IPS-18a (cell line): ENCODE results near the gene ZFP3.
"Not testable (repeated sequence)": the region's sequence is repeated elsewhere in the genome, so short reads cannot be mapped to it uniquely, and the experiment has no call there.

Experiments
- H3K27ac ChIP-seq: one replicate; pipeline ENCODE4 v1.5.1; 2013; ENCODE audit warnings: low read length
- H3K27me3 ChIP-seq: one replicate; pipeline ENCODE4 v1.6.1; 2013; ENCODE audit warnings: mild to moderate bottlenecking, low read length; ENCODE audit not compliant: control insufficient read depth, insufficient read depth
- H3K36me3 ChIP-seq: one replicate; pipeline ENCODE4 v1.6.1; 2013; ENCODE audit warnings: low read depth, low read length; ENCODE audit not compliant: control insufficient read depth
- H3K4me1 ChIP-seq: one replicate; pipeline ENCODE4 v1.6.1; 2013; ENCODE audit warnings: low read depth, low read length; ENCODE audit not compliant: control insufficient read depth
- H3K4me3 ChIP-seq: one replicate; pipeline ENCODE4 v1.5.1; 2013; ENCODE audit warnings: low read length
- H3K9ac ChIP-seq: one replicate; pipeline ENCODE4 v1.6.1; 2013; ENCODE audit warnings: mild to moderate bottlenecking, low read length, moderate library complexity
- H3K9me3 ChIP-seq: one replicate; pipeline ENCODE4 v1.6.1; 2013; ENCODE audit warnings: low read depth, low read length; ENCODE audit not compliant: control insufficient read depth

The ZFP3 gene

DNA sequence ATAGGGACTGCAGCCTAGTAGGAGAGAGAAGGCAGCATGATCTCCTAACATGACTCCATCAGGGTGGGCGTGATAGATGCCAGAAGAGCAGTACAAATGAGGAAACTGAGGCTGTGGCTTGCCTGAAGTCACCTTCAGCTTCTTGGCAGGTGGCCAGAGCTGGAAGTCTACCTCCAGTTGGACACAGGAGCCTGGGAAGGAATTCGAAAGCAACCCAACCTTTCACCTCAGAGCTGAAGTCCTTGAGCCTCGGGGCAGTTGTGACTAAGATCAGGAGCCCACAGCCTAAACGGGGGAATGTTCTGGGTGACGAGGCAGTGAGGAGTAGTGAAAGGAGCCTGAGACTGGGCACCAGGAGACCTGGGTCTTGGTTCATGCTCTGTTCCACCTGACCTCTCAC, 33.6 kb upstream of the ZFP3 start:
- Histone ChIP-seq H3K4me3 (no peak overlapping the region), H3K36me3 (no peaks in the 10 kb centered on the region), H3K9me3 (no peaks in the 10 kb centered on the region), H3K9ac (no peak overlapping the region), H3K4me1 (no peaks in the 10 kb centered on the region), H3K27ac (no peak overlapping the region), H3K27me3 (no peaks in the 10 kb centered on the region)

DNA sequence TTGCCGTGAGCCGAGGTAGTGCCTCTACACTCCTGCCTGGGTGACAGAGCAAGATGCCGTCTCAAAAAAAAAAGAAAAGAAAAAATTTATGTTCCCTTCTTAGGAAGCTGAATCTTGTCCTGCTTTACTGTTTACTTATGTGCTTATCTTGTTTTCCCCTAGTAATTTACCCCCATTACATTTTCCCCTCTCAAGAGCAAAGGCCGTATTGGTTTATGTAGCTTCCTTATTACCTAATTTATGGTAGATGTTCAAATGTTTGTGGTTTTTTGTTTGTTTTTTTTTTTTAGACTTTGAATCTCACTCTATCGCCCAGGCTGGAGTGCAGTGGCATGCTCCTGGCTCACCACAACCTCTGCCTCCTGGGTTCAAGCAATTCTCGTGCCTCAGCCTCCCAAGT, 32.8 kb upstream of the ZFP3 start:
- Histone ChIP-seq H3K27ac (no peak overlapping the region), H3K27me3 (no peaks in the 10 kb centered on the region), H3K4me3 (no peak overlapping the region), H3K9me3 (no peaks in the 10 kb centered on the region), H3K4me1 (no peaks in the 10 kb centered on the region), H3K36me3 (no peaks in the 10 kb centered on the region), H3K9ac (no peak overlapping the region)

- Histone ChIP-seq H3K9ac (no peak overlapping the region), H3K4me3 (no peak overlapping the region), H3K9me3 (no peaks in the 10 kb centered on the region), H3K27me3 (no peaks in the 10 kb centered on the region), H3K27ac (no peak overlapping the region), H3K4me1 (no peaks in the 10 kb centered on the region), H3K36me3 (no peaks in the 10 kb centered on the region)
These were observed 30.8 kb upstream of the ZFP3 start for GRCh38 chr17:5047446-5047845.

- Histone ChIP-seq H3K4me1 (no peaks in the 10 kb centered on the region), H3K36me3 (no peaks in the 10 kb centered on the region), H3K4me3 (no peak overlapping the region), H3K27me3 (no peaks in the 10 kb centered on the region), H3K9ac (no peak overlapping the region), H3K27ac (no peak overlapping the region), H3K9me3 (no peaks in the 10 kb centered on the region)
These were observed 28.9 kb upstream of the ZFP3 start for GRCh38 chr17:5049314-5049841.

DNA sequence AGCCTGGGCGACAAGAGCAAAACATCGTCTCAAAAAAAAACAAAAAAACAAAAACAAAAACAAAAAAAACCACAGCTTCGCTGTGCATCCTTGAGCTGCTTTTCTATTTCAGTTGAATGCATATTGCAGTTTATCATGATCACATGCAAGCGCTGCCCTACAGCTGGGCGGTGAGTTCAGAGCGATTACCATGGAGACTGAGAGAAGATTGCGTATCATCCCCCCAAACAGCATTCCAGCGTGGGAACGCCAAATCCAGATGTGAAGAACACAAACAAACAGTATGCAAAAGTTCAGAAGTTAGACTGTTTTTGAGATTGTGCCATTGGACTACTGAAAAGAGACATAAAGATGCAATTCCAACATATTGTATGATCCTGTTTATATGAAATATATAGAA, 28.0 kb upstream of the ZFP3 start:
- Histone ChIP-seq H3K4me1 (no peaks in the 10 kb centered on the region), H3K36me3 (no peaks in the 10 kb centered on the region), H3K9ac (no peak overlapping the region), H3K9me3 (no peaks in the 10 kb centered on the region), H3K27me3 (no peaks in the 10 kb centered on the region), H3K4me3 (no peak overlapping the region), H3K27ac (no peak overlapping the region)

GRCh38 chr17:5055543-5055942, 22.7 kb upstream of the ZFP3 start:
- H3K4me3 ChIP-seq = no peak overlapping the region
- no peak overlapping the region for H3K9ac ChIP-seq
- no peaks in the 10 kb centered on the region for H3K9me3 ChIP-seq
- no peaks in the 10 kb centered on the region for H3K36me3 ChIP-seq
- H3K27ac ChIP-seq = no peak overlapping the region
- no peaks in the 10 kb centered on the region for H3K4me1 ChIP-seq
- no peaks in the 10 kb centered on the region for H3K27me3 ChIP-seq

DNA sequence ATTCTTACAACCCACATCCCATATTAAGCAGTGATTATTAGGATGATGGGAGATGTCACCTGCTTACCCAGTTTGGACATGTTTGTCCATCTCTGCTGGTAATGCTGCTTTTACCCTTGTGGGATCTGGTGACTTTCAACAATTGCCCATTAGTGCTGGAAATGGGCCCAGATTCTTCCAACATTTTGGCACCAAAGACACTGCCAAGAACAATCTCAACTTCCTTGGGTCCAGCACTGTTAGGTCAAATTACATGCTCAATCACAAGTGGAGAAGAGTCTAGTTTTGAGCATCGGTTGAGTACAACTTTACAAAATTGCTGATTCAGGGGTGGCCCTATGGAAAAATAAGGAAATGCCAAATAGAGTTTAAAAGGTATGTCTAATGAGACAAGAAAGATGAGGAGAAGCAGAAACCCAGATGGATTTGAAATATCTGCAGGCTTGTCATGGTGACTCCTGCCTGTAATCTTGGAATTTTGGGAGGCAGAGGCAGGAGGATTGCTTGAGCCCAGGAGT, 13.0 kb upstream of the ZFP3 start:
- no peak overlapping the region for H3K9ac ChIP-seq

DNA sequence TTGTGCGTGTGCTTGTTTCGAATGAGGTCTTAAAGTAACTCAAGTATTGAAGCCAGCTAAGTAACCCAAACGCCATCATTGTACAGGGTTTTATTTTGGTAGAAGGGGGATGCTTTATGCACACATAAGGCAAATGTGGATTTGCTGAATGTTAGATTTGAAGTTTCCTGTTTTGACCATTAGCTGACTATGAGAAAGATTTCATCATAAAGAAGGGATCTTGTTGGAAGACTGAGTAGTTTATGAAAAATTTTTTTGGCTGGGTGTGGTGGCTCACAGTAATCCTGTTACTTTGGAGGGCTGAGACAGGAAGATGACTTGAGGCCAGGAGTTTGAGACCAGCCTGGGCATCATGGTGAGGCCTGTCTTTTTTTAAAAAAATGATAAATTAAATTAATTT, 10.0 kb upstream of the ZFP3 start:
- H3K4me3 ChIP-seq = no peak overlapping the region
- no peaks in the 10 kb centered on the region for H3K4me1 ChIP-seq
- no peaks in the 10 kb centered on the region for H3K27me3 ChIP-seq
- H3K9me3 ChIP-seq = no peaks in the 10 kb centered on the region
- no peak overlapping the region for H3K27ac ChIP-seq
- H3K9ac ChIP-seq = no peak overlapping the region
- H3K36me3 ChIP-seq = no peaks in the 10 kb centered on the region

More for the DNA sequence above, 13.0 kb upstream of the ZFP3 start:
- Histone ChIP-seq H3K27me3 (no peaks in the 10 kb centered on the region), H3K9me3 (no peaks in the 10 kb centered on the region), H3K36me3 (no peaks in the 10 kb centered on the region), H3K27ac (no peak overlapping the region), H3K4me1 (no peaks in the 10 kb centered on the region), H3K4me3 (no peak overlapping the region)

DNA sequence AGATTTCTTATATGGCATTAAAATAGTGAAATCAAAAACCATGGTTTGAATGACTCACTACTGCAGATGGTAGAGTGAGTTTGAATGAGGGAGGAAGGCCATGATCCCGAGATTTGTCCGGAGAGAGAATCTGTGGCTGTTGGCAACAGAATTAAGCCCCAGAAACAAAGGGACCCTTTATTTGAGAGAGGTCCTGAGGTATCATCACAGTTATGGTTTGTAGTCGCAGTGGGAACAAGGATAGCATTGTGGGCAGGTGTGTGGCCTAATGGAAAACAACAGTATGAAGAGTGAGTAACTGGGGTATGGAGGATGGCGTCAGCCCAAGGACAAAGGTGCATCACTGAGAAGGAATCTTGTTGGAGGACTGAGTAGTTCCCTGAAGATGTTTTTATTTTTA, 8.5 kb upstream of the ZFP3 start:
- no peak overlapping the region for H3K27ac ChIP-seq
- H3K9me3 ChIP-seq = no peaks in the 10 kb centered on the region
- no peak overlapping the region for H3K9ac ChIP-seq
- H3K36me3 ChIP-seq = no peaks in the 10 kb centered on the region
- H3K4me1 ChIP-seq = peaks cover 4% of the 10 kb centered on the region
- no peak overlapping the region for H3K4me3 ChIP-seq
- H3K27me3 ChIP-seq = no peaks in the 10 kb centered on the region

- H3K36me3 ChIP-seq, H3K9ac ChIP-seq, H3K4me1 ChIP-seq, H3K27ac ChIP-seq, H3K27me3 ChIP-seq, H3K9me3 ChIP-seq, H3K4me3 ChIP-seq: not testable (repeated sequence)
These were observed 2.8 kb upstream of the ZFP3 start for GRCh38 chr17:5075472-5075871.

- H3K36me3 ChIP-seq, H3K4me1 ChIP-seq, H3K9me3 ChIP-seq, H3K9ac ChIP-seq, H3K4me3 ChIP-seq, H3K27me3 ChIP-seq, H3K27ac ChIP-seq: not testable (repeated sequence)
These were observed 992 bp upstream of the ZFP3 start for GRCh38 chr17:5077275-5077674.

GRCh38 chr17:5077781-5078105, 524 bp upstream of the ZFP3 start:
- Histone ChIP-seq H3K27me3 (no peaks in the 10 kb centered on the region), H3K4me1 (peaks cover 8% of the 10 kb centered on the region), H3K4me3 (no peak overlapping the region), H3K27ac (no peak overlapping the region), H3K9me3 (no peaks in the 10 kb centered on the region), H3K36me3 (no peaks in the 10 kb centered on the region), H3K9ac (no peak overlapping the region)
